GM23248 (cell line): ENCODE results near the gene SPATA22.

ENCODE experiments used
- EZH2 ChIP-seq: fragments of 200-600 bp; sonication (generic); IDR thresholded peaks from 2 replicates; pipeline ENCODE4 v1.6.1; 2018; ENCODE audit warnings: antibody characterized with exemption, mild to moderate bottlenecking; ENCODE audit not compliant: insufficient read depth, poor library complexity, severe bottlenecking
- EZH2phosphoT487 ChIP-seq: fragments of 200-600 bp; sonication (generic); IDR thresholded peaks from 2 replicates; pipeline ENCODE4 v1.6.1; 2018; ENCODE audit warnings: antibody characterized with exemption, moderate library complexity, mild to moderate bottlenecking, low read depth; ENCODE audit not compliant: insufficient read depth

DNA sequence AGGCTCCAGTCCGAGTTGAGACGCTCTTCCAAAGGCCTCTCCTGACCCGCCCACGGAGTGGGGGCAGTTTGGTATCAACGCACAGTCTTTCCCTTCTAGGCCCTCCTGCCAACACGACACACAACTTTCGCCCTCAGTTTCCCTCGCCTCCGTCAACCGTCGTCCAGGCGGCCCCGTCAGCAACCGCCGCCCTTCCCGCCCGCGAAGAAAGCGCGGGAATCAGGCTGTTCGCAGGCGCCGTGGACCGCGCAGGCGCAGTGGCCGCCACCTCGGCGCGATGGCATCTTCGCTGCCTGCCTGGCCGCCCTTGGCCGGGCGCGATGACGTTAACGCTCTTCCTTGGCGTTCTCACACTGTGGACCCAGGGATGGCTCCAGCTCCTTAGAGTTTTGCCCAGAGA, at the start of gene SPATA22:
- TF ChIP-seq EZH2phosphoT487 (no peak), EZH2 (no peak)
